GM18508 (cell line): Measurements from ENCODE around the gene FBXO17.
A peak's percentile ranks its signal among the peaks of the same experiment; 100 is the strongest.
"Not testable (repeated sequence)": the region's sequence is repeated elsewhere in the genome, so short reads cannot be mapped to it uniquely, and the experiment has no call there.

Source experiments
- ATAC-seq: cut with Tn5 transposase; IDR thresholded peaks from one replicate; pipeline ENCODE4 v1.9.1; 2021; ENCODE audit warnings: moderate number of reproducible peaks; ENCODE audit not compliant: insufficient read depth, unreplicated experiment

The FBXO17 gene

DNA sequence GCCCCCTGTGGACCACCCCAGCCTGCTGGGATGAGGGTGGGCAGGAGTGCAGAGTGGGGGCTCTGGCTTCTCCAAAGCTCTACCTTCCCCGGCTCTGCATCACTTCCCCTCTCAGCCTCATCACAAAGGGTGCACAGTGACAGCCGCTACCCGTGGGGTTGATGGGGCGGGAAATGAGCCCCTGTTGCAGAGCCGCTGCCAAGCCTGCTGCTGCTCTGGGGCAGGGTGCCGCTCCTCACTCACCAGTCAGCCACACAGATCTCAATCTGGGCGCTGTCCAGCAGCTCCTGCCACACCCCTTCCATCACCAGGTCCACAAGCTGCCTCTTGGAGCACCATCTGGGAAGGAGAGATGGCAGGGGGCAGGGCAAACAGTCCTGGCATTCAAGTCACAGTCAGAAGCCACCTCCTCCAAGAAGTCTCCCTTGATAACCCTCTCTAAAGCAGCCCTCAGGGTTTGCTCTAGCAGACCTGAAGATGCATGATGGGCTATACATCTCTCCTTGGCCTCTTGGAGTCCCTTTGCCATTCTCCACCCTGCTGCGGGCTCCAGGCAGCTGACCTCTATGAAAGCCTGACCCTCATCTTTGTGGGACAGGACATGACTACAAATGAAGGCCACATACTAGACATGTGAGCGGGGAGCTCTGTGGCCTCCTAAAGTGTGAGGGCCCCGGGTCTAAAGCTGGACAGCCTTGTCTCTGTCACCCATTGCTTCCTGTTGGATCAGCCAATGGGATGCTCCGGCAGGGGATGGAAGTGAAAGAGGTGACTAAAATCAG is 29.1 kb downstream of the FBXO17 start:
- no peak for ATAC-seq

GRCh38 chr19:38945562-38946228 is 29.8 kb downstream of the FBXO17 start:
- ATAC-seq = no peak

DNA sequence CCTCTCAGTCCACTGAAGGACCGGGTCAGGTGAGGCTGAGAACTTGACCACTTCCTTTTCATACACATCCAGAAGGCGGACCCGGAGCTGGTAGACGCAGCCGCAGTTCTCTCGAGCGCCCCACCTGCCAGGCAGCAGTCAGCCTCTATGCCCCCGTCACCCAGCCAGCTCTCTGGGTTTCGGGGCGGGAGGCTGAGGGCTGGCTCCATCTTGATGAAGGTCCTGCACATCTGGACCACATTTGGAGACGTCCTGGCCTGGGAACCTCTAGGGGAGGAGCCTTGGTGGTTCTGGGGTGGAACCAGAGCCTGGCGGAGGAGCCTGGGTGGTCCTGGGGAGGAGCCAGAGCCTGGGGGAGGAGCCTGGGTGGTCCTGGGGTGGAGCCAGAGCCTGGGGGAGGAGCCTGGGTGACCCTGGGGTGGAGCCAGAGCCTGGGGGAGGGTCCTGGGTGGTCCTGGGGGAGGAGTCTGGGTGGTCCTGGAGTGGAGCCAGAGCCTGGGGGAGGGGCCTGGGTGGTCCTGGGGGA is 30.5 kb downstream of the FBXO17 start:
- ATAC-seq = no peak

- no peak for ATAC-seq
These were observed 32.9 kb downstream of the FBXO17 start for GRCh38 chr19:38942471-38943181.

DNA sequence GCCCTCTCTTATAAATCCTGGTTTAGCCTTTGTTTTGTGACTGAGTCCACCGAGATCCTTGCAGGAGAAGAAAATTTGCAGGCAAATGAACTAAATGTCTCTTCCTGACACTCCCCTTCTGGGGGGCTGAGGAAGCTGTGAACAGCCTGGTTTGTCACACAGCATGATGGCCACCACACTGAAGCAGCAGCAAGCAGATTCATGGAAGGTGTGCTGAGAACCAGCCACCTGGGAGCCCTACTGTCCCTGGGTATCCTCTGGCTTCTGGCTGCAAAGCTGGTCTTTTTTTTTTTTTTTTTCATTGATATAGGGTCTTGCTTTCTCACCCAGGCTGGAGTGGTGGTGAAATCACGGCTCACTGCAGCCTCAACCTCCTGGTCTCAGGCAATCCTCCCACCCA is 33.6 kb downstream of the FBXO17 start:
- no peak for ATAC-seq

- not testable (repeated sequence) for ATAC-seq
These were observed 34.1 kb downstream of the FBXO17 start for GRCh38 chr19:38941466-38941865.

GRCh38 chr19:38939957-38940356 is 35.6 kb downstream of the FBXO17 start:
- no peak for ATAC-seq

DNA sequence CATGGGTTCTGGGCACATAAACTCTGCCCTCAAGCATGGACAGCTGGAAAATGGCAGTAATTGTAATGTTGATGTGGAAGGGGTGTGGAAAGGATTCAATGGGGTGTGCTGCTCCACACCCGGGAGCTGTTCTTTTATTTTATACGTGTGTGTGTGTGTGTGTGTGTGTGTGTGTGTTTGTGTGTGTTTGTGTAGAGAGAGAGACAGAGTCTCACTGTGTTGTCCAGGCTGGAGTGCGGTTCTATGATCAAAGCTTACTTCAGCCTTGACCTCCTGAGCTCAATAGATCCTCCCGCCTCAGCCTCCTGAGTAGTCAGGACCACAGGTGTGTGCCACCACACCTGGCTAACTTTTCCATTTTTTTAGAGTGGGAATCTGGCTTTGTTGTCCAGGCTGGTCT is 42.0 kb downstream of the FBXO17 start:
- no peak for ATAC-seq

DNA sequence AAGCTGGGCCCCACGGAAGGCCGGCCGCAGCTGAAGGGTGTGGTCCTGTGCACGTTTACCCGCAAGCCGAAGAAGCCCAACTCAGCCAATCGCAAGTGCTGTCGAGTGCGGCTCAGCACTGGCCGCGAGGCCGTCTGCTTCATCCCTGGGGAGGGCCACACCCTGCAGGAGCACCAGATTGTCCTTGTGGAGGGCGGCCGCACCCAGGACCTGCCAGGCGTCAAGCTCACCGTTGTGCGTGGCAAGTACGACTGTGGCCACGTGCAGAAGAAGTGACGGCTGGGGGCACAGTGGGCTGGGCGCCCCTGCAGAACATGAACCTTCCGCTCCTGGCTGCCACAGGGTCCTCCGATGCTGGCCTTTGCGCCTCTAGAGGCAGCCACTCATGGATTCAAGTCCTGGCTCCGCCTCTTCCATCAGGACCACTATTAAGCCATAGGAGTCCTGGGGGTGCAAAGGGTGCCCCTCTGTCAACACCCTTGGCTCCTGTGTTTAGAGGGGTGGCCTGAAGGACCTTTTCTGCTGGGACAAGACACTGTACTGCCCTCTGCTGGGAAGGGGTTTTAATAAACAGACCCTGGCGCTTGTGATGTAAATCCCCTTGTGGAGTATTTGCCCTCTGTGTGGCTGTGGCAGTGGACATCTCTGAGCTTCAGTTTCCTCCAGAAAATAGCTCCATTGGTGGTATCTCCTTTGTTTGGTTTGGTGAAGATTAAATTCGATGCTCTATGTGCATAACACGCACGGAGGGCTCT is 42.9 kb downstream of the FBXO17 start:
- no peak for ATAC-seq

- ATAC-seq = no peak
These were observed 44.1 kb downstream of the FBXO17 start for GRCh38 chr19:38931521-38931793.

DNA sequence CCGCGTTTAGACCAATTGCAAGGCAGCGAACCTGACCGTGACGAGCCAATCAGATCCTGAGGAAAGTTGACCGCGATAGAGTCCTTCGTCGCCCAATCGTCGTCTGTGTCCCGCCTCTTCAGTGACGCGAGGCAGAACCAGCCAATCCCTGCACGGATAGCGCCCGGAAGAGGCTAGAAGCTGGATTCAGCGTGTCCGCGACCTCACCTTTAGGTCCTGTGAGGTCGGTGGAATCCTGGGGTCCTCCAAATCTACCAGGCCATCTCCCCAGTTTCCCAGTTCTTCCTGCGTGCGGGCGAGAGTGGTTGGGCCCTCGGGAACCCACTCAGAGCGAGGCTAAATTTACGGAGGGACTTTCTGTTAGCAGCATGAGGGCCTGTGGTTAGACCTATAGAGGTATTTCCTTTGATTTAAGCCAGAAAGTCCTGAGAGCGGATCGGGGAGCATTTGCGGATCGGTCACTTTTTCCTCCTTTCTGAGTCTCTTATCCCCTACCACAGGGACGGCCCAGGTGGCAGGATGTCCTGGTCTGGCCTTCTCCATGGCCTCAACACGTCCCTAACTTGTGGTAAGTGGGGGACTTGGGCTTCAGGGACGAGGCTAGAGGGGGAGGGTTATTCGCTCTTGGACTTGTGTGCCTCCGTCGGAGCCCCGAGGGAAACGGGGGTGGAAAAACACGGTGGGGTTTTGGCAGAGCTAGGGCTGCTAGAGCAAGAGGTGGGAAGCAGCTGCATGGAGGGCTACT is 44.6 kb downstream of the FBXO17 start, which contains the start of gene MRPS12:
MRPS12 (plus strand) TSS at position 169 of the 745 bp plus-strand sequence; CDS start at position 520, 351 bp downstream.
- peak; percentile 81 for ATAC-seq

DNA sequence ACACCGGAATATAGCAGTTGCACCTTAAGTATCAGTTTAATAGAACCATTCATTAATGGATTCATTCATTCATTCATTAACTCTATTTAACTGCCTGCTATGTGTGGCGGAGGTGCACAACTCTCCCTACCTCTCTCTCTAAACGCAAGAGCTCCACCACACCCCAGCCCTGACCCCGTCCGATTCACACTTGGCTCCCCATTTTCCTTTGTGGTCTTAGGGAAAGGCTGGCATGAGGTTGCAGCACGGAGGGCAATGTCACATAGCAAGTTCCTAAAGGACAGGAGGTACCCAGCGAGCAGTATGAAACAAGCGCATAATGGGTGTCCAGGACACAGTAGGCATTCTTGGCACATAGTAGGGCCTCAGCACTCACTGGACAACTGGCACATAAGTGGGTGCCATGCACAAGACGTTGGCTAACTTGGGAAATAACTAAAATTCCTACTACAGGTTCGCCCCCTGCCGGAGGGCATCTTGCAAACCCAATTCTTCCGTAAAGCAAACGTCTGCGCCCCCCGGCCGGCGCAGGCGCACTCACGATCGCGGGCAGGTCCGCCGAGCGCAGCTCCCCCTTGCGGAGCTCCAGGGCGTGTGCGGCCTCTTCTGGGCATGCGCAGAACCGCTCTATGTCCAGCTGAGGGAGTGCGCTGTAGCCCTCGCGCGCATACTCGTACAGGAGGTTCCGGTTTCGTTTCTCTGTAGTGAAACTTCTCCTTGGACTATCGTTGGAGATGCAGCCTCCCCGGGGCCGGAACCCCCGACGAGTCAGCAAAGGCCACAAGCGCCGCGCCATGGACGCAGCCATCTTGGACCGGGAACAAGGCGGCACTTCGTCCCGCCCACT is 45.4 kb downstream of the FBXO17 start, which contains the start of gene SARS2:
SARS2 (minus strand) TSS at position 835 of the 847 bp plus-strand sequence; CDS start at position 808, 27 bp downstream.
- peak; percentile 55 for ATAC-seq

DNA sequence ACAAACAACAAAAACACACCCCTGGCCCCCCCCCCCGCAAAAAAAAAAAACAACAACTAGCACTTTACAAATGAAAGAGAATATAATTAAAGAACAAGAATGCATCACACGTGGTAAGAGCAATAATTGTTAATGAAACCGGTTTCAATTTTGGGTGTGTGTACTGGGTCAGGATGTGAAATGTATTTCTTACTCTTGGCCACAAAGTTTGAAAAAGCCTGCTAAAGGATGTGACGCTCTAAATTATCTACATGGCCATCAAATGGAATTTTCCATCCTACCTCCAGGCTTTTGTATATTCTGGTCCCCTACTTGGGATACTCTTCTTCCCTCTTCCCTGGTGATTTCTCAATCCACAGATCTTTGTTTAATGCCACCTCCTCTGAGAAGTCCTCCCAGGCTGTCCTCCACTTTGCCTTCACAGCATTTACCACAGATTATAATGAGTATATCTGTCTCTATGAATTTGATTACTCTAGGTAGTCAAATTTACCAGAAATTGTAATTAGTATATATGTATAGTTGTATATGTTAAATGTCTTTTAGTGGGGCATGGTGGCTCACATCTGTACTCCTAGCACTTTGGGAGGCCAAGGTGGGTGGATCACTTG is 47.0 kb downstream of the FBXO17 start:
- no peak for ATAC-seq

- ATAC-seq = no peak
These were observed 51.2 kb downstream of the FBXO17 start for GRCh38 chr19:38924388-38924787.

GRCh38 chr19:38922482-38922881 is 53.1 kb downstream of the FBXO17 start:
- no peak for ATAC-seq

DNA sequence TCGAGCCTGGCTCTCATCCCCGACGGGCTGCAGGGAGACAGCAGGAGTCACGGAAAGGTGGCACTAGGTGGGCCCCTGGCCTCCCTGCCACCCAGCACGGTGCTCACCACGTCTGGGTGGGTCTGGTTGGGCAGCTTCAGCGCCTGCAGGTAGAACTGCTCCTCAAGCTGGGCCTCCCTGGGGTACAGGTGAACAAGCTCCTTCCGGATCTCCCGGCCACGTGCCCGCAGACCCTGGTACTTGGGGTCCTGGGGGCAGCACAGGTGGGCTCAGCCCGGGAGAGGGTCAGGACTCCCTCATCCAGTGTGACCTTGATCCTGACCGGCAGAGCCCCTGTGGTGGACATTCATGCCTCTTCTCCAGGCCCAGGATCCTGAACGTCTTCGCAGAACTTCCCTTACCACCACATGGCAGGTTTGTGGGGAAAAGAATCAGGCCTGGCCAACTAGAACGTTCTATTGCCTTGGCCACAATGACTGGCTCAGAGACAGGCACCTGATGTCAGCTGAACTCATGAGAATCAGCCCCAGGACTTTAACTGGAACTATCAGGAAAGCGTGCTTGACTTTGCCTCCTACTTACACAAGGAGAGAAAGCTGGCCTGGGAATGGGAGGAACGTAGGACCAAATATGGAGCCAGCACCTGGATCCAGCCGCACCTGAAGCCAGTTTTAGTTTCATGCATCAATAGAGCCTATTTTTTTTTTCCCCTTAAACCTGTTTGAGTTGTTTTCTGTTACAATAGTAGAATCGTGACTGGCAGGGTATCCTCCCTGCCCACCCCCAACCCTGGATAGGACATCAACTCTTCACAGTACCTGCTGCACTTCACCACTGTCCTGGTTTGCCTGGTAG is 53.9 kb downstream of the FBXO17 start:
- no peak for ATAC-seq
